Subcutaneous preadipocyte (primary cell): Measurements from ENCODE around the gene ORC2. TPM values are rescaled to one million over a fixed set of nuclear protein-coding genes. Genes with fewer than 3 reads are reported as not detected.

Experiments used
- small RNA-seq: library from RNA; depleted of rRNA; stranded (forward); fragments of <200 nt; gene quantifications from one replicate; pipeline ENCODE3, GENCODE V24; 2012
- total RNA-seq: library from RNA; depleted of rRNA; stranded (reverse); fragments of >200 nt; gene quantifications from 2 replicates; pipeline ENCODE4 v1.2.3, GENCODE V29; 2012

ORC2 gene
- 11.0 and 17.0 TPM in 2 replicates for total RNA-seq

GRCh38 chr2:200963124-200963917 lies at the start of gene ORC2:
ORC2 (minus strand) TSS chr2:200963660; CDS start chr2:200958123, 5,537 bp downstream.

DNA sequence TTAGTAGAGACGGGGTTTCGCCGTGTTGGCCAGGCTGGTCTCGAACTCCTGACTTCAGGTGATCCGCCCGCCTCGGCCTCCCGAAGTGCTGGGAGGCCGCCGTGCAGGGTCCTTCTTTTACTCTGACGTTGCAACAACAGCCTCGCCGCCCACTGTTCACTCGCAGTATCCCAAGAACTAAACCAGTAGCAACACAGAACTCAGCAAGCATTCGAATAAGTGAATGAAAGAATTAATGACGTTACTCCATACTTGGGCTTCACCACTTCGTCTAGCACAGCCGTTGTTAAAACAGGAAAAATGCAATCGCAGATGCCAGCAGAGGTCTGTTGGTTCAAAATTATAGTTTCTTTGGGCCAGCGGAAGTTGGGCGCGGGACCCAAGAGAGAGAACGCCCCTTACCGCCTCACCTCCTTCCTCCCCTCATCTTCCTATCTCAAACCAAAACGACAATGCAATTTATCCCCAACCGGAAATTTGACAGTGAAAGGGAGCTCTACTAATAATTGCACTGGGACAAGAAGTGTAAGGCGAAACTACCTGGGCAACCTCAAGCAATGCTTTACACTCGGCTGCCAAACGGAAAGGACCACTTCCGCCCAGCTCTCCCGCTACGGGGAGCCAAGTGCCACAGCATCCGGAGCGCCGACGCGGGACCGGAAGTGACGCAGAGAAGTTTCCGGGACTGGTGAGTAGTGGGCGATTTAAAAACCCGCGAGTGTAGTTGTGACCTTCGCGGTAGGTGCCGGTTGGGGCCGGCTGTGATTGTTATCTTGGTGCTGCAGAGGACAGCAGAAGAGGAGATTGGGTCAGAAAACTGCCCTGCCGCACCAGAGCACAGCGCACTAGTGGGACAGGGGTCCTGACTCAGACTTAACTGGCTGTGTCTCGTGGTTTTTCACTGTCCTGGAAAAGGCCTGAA lies 74.5 kb downstream of the ORC2 start, which contains the start of the genes NIF3L1 and PPIL3:
Gene NIF3L1 (plus strand): TSS at position 668 of the 922 bp plus-strand sequence. CDS start 2,573 bp downstream, outside the sequence.
Gene PPIL3 (minus strand): TSS at position 374 of the 922 bp plus-strand sequence. CDS start 1,462 bp downstream, outside the sequence.

GRCh38 chr2:200864176-200865034 lies 99.1 kb downstream of the ORC2 start, which contains the start of gene CLK1:
CLK1 (minus strand) TSS chr2:200864658; CDS start chr2:200861862, 2,796 bp downstream.

Small RNA genes within 50 kb of the gene (small RNA-seq; reads per million reads assigned to genes)
- gene RF00019 (not detected), gene RNU6-312P (not detected), gene RNU6-762P (not detected)

Other genes starting within 250 kb of the ORC2 start
- 746 and 850 TPM in 2 replicates for gene BZW1, start 151.8 kb downstream of the ORC2 start, total RNA-seq
- gene CLK1, start 99.0 kb downstream of the ORC2 start, total RNA-seq = 48.5 and 50.0 TPM in 2 replicates
- gene PPIL3, start 74.6 kb downstream of the ORC2 start, total RNA-seq = 33.6 and 35.3 TPM in 2 replicates
- gene NIF3L1, start 74.3 kb downstream of the ORC2 start, total RNA-seq = 27.9 and 37.1 TPM in 2 replicates
- 6.2 and 8.2 TPM in 2 replicates for gene HYCC2, start 108.0 kb upstream of the ORC2 start, total RNA-seq
- 40.8 and 45.5 TPM in 2 replicates for gene NDUFB3, start 108.3 kb upstream of the ORC2 start, total RNA-seq
- gene CFLAR, start 152.5 kb upstream of the ORC2 start, total RNA-seq = 61.2 and 76.4 TPM in 2 replicates
- 5.1 and 7.4 TPM in 2 replicates for gene CASP10, start 219.5 kb upstream of the ORC2 start, total RNA-seq